Measurements from ENCODE around the gene PSMA8.

Gene PSMA8

GRCh38 chr18:26226229-26227050 is 92.8 kb downstream of the PSMA8 start, which contains the start of gene TAF4B (continued):
- TF ChIP-seq, protein P1, sequence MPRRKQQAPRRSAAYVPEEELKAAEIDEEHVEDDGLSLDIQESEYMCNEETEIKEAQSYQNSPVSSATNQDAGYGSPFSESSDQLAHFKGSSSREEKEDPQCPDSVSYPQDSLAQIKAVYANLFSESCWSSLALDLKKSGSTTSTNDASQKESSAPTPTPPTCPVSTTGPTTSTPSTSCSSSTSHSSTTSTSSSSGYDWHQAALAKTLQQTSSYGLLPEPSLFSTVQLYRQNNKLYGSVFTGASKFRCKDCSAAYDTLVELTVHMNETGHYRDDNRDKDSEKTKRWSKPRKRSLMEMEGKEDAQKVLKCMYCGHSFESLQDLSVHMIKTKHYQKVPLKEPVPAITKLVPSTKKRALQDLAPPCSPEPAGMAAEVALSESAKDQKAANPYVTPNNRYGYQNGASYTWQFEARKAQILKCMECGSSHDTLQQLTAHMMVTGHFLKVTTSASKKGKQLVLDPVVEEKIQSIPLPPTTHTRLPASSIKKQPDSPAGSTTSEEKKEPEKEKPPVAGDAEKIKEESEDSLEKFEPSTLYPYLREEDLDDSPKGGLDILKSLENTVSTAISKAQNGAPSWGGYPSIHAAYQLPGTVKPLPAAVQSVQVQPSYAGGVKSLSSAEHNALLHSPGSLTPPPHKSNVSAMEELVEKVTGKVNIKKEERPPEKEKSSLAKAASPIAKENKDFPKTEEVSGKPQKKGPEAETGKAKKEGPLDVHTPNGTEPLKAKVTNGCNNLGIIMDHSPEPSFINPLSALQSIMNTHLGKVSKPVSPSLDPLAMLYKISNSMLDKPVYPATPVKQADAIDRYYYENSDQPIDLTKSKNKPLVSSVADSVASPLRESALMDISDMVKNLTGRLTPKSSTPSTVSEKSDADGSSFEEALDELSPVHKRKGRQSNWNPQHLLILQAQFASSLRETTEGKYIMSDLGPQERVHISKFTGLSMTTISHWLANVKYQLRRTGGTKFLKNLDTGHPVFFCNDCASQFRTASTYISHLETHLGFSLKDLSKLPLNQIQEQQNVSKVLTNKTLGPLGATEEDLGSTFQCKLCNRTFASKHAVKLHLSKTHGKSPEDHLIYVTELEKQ (tag by site-specific recombination; IDR thresholded peaks at IDR 0.05; ENCODE audit: borderline replicate concordance): no peak
- TF ChIP-seq ZNF596 (tag by site-specific recombination; IDR thresholded peaks at IDR 0.05) (no peak), ZNF140 (tag by site-specific recombination; IDR thresholded peaks at IDR 0.05) (no peak), ZNF701 (tag by site-specific recombination; IDR thresholded peaks at IDR 0.05) (no peak), ZNF10 (tag by site-specific recombination; IDR thresholded peaks at IDR 0.05) (no peak), ZNF350 (tag by site-specific recombination; IDR thresholded peaks at IDR 0.05) (no peak), ZSCAN5A (tag by site-specific recombination; IDR thresholded peaks at IDR 0.05) (peak; percentile 50; the same call in 1 of the 2 replicates), ZNF571 (tag by site-specific recombination; IDR thresholded peaks at IDR 0.05) (no peak), ZNF211 (tag by site-specific recombination; IDR thresholded peaks at IDR 0.05; ENCODE audit: low read depth) (no peak), GLI2 (tag by site-specific recombination; IDR thresholded peaks at IDR 0.05; ENCODE audit: borderline replicate concordance, low read depth) (no peak), ELK4 (IDR thresholded peaks at IDR 0.05; ENCODE audit: borderline replicate concordance, low read depth, low read length) (no peak), RBAK (tag by site-specific recombination; IDR thresholded peaks at IDR 0.05) (no peak), ZNF324 (tag by site-specific recombination; IDR thresholded peaks at IDR 0.05) (no peak; the same call in 1 of the 2 replicates), PRDM10 (tag by site-specific recombination; IDR thresholded peaks at IDR 0.05) (peak; percentile 88), ZNF223 (tag by site-specific recombination; IDR thresholded peaks at IDR 0.05) (no peak), ZNF366 (tag by site-specific recombination; conservative IDR thresholded peaks at IDR 0.05) (no peak), ZNF19 (tag by site-specific recombination; IDR thresholded peaks at IDR 0.05; ENCODE audit: low read depth) (no peak), ZFP3 (tag by site-specific recombination; IDR thresholded peaks at IDR 0.05; ENCODE audit: low read depth) (no peak), ZNF146 (tag by site-specific recombination; IDR thresholded peaks at IDR 0.05) (no peak)
- TF ChIP-seq, protein P2, sequence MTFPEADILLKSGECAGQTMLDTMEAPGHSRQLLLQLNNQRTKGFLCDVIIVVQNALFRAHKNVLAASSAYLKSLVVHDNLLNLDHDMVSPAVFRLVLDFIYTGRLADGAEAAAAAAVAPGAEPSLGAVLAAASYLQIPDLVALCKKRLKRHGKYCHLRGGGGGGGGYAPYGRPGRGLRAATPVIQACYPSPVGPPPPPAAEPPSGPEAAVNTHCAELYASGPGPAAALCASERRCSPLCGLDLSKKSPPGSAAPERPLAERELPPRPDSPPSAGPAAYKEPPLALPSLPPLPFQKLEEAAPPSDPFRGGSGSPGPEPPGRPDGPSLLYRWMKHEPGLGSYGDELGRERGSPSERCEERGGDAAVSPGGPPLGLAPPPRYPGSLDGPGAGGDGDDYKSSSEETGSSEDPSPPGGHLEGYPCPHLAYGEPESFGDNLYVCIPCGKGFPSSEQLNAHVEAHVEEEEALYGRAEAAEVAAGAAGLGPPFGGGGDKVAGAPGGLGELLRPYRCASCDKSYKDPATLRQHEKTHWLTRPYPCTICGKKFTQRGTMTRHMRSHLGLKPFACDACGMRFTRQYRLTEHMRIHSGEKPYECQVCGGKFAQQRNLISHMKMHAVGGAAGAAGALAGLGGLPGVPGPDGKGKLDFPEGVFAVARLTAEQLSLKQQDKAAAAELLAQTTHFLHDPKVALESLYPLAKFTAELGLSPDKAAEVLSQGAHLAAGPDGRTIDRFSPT (tag by site-specific recombination; IDR thresholded peaks at IDR 0.05): peak; percentile 93
- TF ChIP-seq, protein P3, sequence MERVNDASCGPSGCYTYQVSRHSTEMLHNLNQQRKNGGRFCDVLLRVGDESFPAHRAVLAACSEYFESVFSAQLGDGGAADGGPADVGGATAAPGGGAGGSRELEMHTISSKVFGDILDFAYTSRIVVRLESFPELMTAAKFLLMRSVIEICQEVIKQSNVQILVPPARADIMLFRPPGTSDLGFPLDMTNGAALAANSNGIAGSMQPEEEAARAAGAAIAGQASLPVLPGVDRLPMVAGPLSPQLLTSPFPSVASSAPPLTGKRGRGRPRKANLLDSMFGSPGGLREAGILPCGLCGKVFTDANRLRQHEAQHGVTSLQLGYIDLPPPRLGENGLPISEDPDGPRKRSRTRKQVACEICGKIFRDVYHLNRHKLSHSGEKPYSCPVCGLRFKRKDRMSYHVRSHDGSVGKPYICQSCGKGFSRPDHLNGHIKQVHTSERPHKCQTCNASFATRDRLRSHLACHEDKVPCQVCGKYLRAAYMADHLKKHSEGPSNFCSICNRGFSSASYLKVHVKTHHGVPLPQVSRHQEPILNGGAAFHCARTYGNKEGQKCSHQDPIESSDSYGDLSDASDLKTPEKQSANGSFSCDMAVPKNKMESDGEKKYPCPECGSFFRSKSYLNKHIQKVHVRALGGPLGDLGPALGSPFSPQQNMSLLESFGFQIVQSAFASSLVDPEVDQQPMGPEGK (tag by site-specific recombination; IDR thresholded peaks at IDR 0.05): peak; percentile 45; the same call in 1 of the 2 replicates
- TF ChIP-seq, protein P4, sequence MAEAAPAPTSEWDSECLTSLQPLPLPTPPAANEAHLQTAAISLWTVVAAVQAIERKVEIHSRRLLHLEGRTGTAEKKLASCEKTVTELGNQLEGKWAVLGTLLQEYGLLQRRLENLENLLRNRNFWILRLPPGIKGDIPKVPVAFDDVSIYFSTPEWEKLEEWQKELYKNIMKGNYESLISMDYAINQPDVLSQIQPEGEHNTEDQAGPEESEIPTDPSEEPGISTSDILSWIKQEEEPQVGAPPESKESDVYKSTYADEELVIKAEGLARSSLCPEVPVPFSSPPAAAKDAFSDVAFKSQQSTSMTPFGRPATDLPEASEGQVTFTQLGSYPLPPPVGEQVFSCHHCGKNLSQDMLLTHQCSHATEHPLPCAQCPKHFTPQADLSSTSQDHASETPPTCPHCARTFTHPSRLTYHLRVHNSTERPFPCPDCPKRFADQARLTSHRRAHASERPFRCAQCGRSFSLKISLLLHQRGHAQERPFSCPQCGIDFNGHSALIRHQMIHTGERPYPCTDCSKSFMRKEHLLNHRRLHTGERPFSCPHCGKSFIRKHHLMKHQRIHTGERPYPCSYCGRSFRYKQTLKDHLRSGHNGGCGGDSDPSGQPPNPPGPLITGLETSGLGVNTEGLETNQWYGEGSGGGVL (tag by site-specific recombination; IDR thresholded peaks at IDR 0.05): peak; percentile 36; the same call in 1 of the 2 replicates
